H54 (cell line): Measurements from ENCODE around the gene ENTR1.

Experiments used
- DNase-seq: peaks from one replicate; pipeline ENCODE4 v3.0.0; 2011; ENCODE audit warnings: low spot score, mixed read lengths; ENCODE audit not compliant: insufficient read length
- FAIRE-seq: peaks from 3 replicates; lab custom pipeline; 2011; peaks lifted over from hg19 to GRCh38; lab: Jason Lieb, UNC
- POLR2A ChIP-seq: IDR thresholded peaks from 2 replicates; pipeline ENCODE4 v1.6.1; 2011; ENCODE audit warnings: low read depth, mild to moderate bottlenecking, low read length

ENTR1 gene

GRCh38 chr9:136443687-136444086 lies 33.3 kb upstream of the ENTR1 start:
- FAIRE-seq (no peak), DNase-seq (no peak)
- TF ChIP-seq POLR2A: no peak

GRCh38 chr9:136443087-136443486 lies 32.7 kb upstream of the ENTR1 start:
- FAIRE-seq: no peak
- no peak for TF ChIP-seq POLR2A
- DNase-seq: no peak

DNA sequence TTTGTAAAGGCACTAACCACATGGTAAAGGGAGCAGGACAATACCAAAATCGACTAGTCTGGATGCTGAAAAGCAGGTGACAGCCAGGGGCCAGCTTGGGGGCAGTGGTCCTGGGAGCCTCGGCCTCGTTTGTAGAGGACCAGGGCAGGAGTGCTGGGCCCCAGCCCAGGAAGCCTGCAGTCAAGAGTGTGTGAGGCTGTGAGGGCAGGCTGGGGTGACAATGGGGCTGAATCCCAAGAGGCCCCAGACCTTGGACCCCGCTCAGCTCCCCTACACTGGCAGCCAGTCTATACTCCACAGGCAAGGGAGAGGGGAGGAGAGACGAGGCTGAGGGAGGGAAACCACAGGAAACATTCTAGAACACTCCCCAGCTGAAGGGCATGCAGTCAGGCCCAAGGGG lies 31.9 kb upstream of the ENTR1 start:
- DNase-seq (no peak), FAIRE-seq (no peak)
- no peak for TF ChIP-seq POLR2A

- DNase-seq (peak; percentile 52), FAIRE-seq (no peak)
- no peak for TF ChIP-seq POLR2A
Observed at GRCh38 chr9:136441681-136442245, 31.3 kb upstream of the ENTR1 start.

DNA sequence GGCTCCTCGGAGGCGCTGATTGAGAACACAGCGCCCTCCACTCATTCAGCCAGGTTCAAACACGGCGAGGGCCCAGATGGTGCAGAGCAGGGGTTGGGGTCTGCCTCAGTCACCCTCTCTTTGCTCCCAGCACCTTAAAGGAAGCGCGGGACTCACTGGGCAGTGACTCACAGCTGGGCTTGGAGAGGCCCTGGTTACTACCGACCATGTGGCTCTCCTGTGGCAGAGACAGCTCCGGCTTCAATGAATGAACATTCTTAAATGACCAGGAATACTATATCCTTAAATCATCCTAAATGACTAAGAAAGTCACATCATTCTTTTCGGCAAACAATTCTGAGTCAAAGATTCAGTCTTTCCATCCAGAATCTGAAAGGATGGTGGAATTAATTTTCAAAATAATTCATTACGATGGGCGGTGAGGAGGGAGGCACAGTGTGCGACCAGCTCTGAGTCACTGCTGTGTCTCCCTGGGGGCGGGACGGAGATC lies 30.8 kb upstream of the ENTR1 start:
- peak; percentile 78 for DNase-seq
- FAIRE-seq: no peak
- TF ChIP-seq POLR2A: no peak

DNA sequence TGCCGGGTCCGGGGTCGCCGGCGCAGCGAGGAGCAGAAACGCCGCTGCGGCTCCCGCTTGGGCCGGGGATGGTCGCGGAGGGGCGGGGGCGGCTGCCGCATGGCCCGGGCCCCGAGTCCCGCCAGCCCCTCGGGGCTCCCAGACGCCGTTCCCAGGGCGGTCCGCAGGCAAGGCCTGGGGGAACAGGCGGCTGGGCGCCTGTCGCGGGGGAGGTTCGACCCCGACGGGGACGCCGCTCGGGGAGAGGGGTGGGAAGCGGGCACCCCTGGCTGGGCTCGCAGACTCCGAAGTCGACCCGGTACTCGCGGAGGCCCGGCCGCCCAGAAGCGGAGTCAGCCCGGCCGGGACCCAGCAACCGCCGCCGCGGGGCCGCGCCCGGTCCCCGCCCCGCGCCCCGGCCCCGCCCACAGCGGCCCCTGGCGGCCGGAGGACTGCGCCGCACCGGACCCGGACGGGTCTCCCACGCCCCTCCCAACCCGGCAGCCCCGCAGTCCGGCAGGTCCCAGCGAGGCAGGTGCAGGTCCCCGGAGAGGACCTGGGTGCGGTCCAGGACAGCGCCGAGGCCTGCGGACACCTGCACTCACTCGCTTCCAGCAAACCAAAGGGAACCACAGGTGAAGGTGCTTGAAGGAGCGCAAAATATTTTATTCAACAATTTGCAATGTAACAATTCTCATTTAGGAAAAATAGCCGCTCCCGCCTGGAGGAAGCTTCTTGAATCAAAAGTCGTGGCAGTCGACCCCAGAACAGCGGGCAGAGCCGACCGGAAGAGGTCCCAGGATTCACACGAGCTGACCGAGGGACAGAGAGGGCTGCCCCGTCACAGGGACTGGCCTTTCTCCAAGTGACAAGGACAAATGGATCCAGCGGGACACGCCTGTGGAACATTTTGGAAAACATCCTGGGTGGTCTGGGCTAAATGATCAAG lies 29.3 kb upstream of the ENTR1 start, which contains the start of gene INPP5E:
Gene INPP5E, minus strand, starts transcription at position 365 of the 928 bp plus-strand sequence. CDS start 426 bp downstream, outside the sequence.
- DNase-seq (peak; percentile 98), FAIRE-seq (no peak)
- peak; percentile 71 for TF ChIP-seq POLR2A

DNA sequence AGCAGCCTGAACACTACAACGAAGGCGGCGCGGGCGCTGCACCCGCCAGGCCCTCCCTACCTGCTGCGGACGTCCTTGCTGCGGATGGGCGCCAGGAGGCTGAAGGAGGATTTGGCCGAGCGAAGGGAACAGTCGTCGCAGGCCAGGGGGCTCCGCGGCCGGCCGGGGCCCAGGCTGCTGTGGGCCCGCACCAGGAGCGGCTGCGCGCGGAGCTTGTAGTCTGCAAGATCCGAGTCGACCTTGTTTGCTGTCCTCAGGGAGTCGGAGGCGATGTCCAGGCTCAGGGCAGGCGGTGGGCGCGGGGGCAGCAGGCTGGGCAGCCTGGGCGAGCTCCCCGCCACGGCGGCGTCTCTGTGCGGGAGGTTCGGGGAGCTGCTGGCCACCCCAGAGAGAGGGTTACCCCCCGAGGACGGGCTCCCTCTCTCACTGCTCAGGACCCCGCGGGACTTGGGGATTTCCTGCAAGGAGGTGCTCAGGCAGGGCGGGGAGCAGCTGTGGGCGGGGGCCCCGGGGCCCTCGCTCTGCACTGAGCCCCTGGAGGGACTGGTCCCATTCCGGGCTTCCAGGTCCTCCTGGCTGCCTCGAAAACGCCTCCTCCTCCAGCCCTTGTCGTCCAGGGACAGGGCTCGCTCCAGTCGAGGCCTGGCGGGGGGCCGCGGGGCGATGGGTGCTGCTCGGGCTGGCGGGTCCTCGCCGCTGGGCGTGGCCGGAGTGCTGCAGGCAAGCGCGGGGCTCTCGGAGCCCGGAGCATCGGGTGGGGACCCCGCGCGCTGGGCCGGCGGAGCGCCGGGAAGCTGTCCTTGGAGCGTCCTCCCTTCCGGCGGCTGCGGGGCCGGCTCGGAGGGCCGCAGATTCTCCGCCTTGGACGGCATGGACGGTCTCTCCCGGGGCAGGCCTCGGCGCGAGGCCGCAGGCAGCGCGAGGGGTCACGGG lies 28.4 kb upstream of the ENTR1 start:
- FAIRE-seq (no peak), DNase-seq (peak; percentile 84)
- TF ChIP-seq POLR2A: peak; percentile 41; the same call in 1 of the 2 replicates

DNA sequence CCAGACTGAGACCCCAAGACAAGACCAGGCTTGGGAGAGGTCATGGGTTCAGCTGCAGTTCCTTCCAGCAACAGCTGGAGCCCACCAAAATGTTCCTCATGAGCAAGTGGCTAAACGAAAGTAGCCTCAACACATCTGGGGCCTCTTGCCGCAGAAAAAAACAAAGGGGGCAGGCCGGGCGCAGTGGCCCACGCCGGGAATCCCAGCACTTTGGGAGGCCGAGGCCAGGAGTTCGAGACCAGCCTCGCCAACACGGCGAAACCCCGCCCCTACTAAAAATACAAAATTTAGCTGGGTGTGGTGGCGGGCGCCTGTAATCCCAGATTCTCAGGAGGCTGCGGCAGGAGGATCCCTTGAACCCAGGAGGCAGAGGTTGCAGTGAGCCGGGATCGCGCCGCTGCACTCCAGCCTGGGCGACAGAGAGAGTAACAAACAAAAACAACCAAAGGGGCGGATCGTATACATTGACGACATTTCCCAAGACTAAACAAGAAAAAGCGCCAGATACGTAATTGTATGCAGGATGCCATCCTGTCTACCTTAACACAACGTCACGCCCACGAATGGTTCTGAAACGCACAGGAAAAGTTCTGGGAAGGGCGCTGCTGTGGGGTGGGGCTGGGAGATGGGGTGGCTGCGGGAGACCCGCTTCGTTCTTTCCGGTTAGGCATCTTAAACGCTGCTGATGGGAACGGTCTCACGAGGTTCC lies 27.6 kb upstream of the ENTR1 start:
- TF ChIP-seq POLR2A: no peak
- no peak for DNase-seq
- FAIRE-seq: no peak

DNA sequence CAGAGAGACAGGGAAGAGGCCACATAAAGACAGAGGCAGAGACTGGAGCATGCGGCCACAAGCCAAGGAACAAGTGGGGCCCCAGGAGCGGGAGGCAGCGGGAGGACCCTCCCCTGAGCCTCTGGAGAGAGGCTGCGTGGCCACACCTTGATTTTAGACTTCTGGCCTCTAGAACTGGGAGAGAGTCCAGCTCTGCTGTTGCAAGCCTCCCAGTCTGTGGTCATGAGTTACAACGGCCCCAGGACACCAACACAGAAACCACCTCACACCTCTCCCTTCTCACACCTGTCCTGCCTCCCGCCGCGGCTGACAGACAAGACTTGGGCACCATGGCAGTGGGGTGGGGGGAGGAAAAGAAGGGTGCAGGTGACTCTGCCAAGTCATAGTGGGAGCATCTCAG lies 27.0 kb upstream of the ENTR1 start:
- FAIRE-seq: no peak
- TF ChIP-seq POLR2A: no peak
- no peak for DNase-seq

DNA sequence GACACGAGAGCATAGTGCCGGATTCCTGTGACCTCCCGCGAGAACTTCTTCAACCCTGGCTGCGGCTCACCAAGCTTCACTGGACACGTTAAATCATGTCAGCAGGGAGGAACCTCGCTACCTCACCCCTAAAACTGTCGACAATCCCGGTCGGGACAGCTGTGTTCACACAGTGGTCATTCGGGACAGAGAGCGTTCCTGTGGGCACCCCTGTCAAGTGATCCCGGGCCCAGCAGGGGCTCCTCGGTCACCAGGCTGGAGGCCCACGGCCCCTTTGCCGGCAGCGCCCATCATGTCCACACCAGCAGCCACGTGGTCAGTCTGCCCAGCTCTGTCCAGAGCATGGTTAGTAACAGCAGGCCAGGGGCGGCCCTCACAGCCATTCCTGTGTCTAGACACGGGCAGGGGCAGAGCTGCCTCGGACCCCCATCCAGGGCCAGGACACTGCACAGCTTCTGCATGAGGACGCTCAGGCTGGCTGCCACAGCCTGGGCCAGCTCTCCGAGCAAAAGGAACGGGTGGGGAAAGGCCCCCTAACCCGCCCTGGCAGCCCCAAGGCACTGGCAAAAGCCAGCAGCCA lies 25.7 kb upstream of the ENTR1 start:
- FAIRE-seq: no peak
- no peak for DNase-seq
- no peak for TF ChIP-seq POLR2A

GRCh38 chr9:136434580-136435169 lies 24.3 kb upstream of the ENTR1 start:
- DNase-seq: no peak
- no peak for FAIRE-seq
- no peak for TF ChIP-seq POLR2A
